CD4-positive, alpha-beta T cell (primary cell): Measurements from ENCODE around the gene CLTCL1. TPM values are rescaled to one million over a fixed set of nuclear protein-coding genes. Genes with fewer than 3 reads are reported as not detected.

Source experiments
- ATAC-seq: fragments of 200-7000 bp; cut with Tn5 transposase; one replicate; pipeline ENCODE4 v1.10.0; 2022; ENCODE audit warnings: mild to moderate bottlenecking; ENCODE audit not compliant: poor library complexity
- CTCF ChIA-PET: fragments of 350-600 bp; sonication (Branson Sonifier 250); formaldehyde crosslinking; loops from one replicate; lab custom pipeline; 2021; ENCODE audit warnings: antibody characterized with exemption, inconsistent platforms; lab: Charles Lee
- POLR2A ChIA-PET: fragments of 350-600 bp; sonication (Branson Sonifier 250); formaldehyde crosslinking; loops from one replicate; lab custom pipeline; 2021; ENCODE audit warnings: antibody characterized with exemption, inconsistent platforms; lab: Charles Lee
- DNase-seq, 14 experiments: peaks; one replicate each; pipeline ENCODE4 v3.0.0-alpha.2; 2013 to 2020; ENCODE audit warnings: mixed read lengths in 2 of 14
- H3K27ac ChIP-seq, 2 donors: one replicate each; pipeline versions ENCODE4 v1.5.1 to v1.7.0; 2013; ENCODE audit warnings: low read length in 2 of 2, low read depth in 1 of 2, mild to moderate bottlenecking in 1 of 2
- H3K27me3 ChIP-seq, 2 experiments: 1 replicate in 1 of 2; 2 replicates in 1 of 2; pipeline versions ENCODE4 v1.6.1 to v1.7.0; 2013; ENCODE audit warnings: low read length in 2 of 2, control low read depth in 1 of 2, mild to moderate bottlenecking in 1 of 2, moderate library complexity in 1 of 2; ENCODE audit not compliant: insufficient read depth in 2 of 2, control insufficient read depth in 1 of 2
- H3K36me3 ChIP-seq: one replicate; pipeline ENCODE4 v1.6.1; 2013; ENCODE audit warnings: low read length, control low read depth; ENCODE audit not compliant: insufficient read depth
- H3K4me1 ChIP-seq: one replicate; pipeline ENCODE4 v1.6.1; 2013; ENCODE audit warnings: low read length, control low read depth; ENCODE audit not compliant: insufficient read depth
- H3K4me3 ChIP-seq: one replicate; pipeline ENCODE4 v1.5.1; 2013; ENCODE audit warnings: mild to moderate bottlenecking, low read length, moderate library complexity
- H3K9me3 ChIP-seq, 2 experiments: 1 replicate in 1 of 2; 2 replicates in 1 of 2; pipeline versions ENCODE4 v1.6.1 to v1.7.0; 2013; ENCODE audit warnings: low read length in 2 of 2, mild to moderate bottlenecking in 2 of 2, control low read depth in 1 of 2, moderate library complexity in 1 of 2; ENCODE audit not compliant: control insufficient read depth in 1 of 2, insufficient read depth in 1 of 2
- H3K27ac Mint-ChIP-seq: one replicate; pipeline ENCODE4 v1.8.0; 2020; ENCODE audit warnings: mixed read lengths
- H3K27me3 Mint-ChIP-seq: one replicate; pipeline ENCODE4 v1.8.0; 2021; ENCODE audit warnings: mixed read lengths
- H3K36me3 Mint-ChIP-seq: one replicate; pipeline ENCODE4 v1.8.0; 2021; ENCODE audit warnings: low read depth, mixed read lengths
- H3K4me1 Mint-ChIP-seq: one replicate; pipeline ENCODE4 v1.8.0; 2021; ENCODE audit warnings: low read depth, mixed read lengths
- H3K4me3 Mint-ChIP-seq: one replicate; pipeline ENCODE4 v1.8.0; 2020; ENCODE audit warnings: mild to moderate bottlenecking, mixed read lengths
- H3K9me3 Mint-ChIP-seq: one replicate; pipeline ENCODE4 v1.8.0; 2020; ENCODE audit warnings: mixed read lengths
- CTCF ChIP-seq: fragments of 200-600 bp; IDR thresholded peaks from one replicate; pipeline ENCODE4 v1.8.0; 2022; ENCODE audit warnings: antibody characterized with exemption, mild to moderate bottlenecking
- intact Hi-C, 2 experiments: fragments of 100-400 bp; cut with DNase I in 1 of 2; cut with micrococcal nuclease in 1 of 2; formaldehyde crosslinking; loops; one replicate each; pipeline versions ENCODE4 v1.15.1 to v1.9.0; 2023 to 2025; cut with DNase I, micrococcal nuclease
- total RNA-seq, 174 experiments: library from RNA in 2 of 174; stranded (reverse) in 2 of 174; gene quantifications; one replicate each; pipeline ENCODE4 v1.2.3 and lab custom pipeline; 2021 to 2026

Gene CLTCL1
- total RNA-seq, 2 experiments from 2014 or later: 0.52 to 1.5 TPM

GRCh38 chr22:19178657-19179496, 112.6 kb downstream of the CLTCL1 start, which contains the start of gene SLC25A1:
SLC25A1 (minus strand) TSS chr22:19178736; CDS start chr22:19178673, 63 bp downstream.
- Histone ChIP-seq H3K4me3 (peak within 1 kb of the TSS; percentile 78), H3K36me3 (peaks cover 3% of the 10 kb centered on the region), H3K9me3 (no peaks in the 10 kb centered on the region), H3K4me1 (peaks cover 40% of the 10 kb centered on the region), H3K27ac (peak within 1 kb of the TSS; percentile 14 to 59), H3K27me3 (no peaks in the 10 kb centered on the region)
- Mint-ChIP-seq H3K27me3 (no peaks in the 10 kb centered on the region), H3K27ac (peak within 1 kb of the TSS; percentile 77), H3K4me1 (peaks cover 18% of the 10 kb centered on the region), H3K9me3 (no peaks in the 10 kb centered on the region), H3K36me3 (no peaks in the 10 kb centered on the region), H3K4me3 (peak within 1 kb of the TSS; percentile 93)
- DNase-seq (peak; percentile 26 to 94 (median 74)), ATAC-seq (peak; percentile 57)
- intact Hi-C loops: loop anchor here (1.0 to 5.0 kb wide), 7 partner anchors 34 to 938 kb away; partner anchors contain the start of genes CDC45 (in 1 of the 2), CLTCL1 (in 1 of the 2), DGCR2 (in 1 of the 2) and ESS2 (in 1 of the 2)
- POLR2A ChIA-PET: interaction anchor here (1.3 to 3.3 kb wide), 4 partner anchors 35 to 300 kb away, joined by 4 to 13 read pairs (median 8); partner anchors contain the start of genes CDC45, ESS2 and UFD1
- no peak for TF ChIP-seq CTCF
- CTCF ChIA-PET: interaction anchor here (1.2 to 2.1 kb wide), 4 partner anchors 34 to 299 kb away, joined by 3 to 7 read pairs (median 4); partner anchors contain the start of genes C22orf39 and ESS2

GRCh38 chr22:19178065-19178656, 113.4 kb downstream of the CLTCL1 start:
- peak in 12 of 14 experiments; percentile 14 to 80 (median 46) for DNase-seq
- ChIA-PET POLR2A (interaction anchor here (1.3 to 3.3 kb wide), 4 partner anchors 34 to 300 kb away, joined by 4 to 13 read pairs (median 8); partner anchors contain the start of genes CDC45, ESS2 and UFD1), CTCF (interaction anchor here (1.3 kb wide), 2 partner anchors 34 to 300 kb away, joined by 3 to 4 read pairs; partner anchors contain the start of gene ESS2)
- H3K27ac Mint-ChIP-seq: no peak overlapping the region
- no peaks in the 10 kb centered on the region for H3K27me3 Mint-ChIP-seq
- Histone ChIP-seq H3K9me3 (no peaks in the 10 kb centered on the region), H3K36me3 (peaks cover 3% of the 10 kb centered on the region), H3K27ac (peak overlapping the region in 1 of 2 donors; percentile 59), H3K4me1 (peaks cover 47% of the 10 kb centered on the region), H3K4me3 (peak overlapping the region; percentile 78), H3K27me3 (no peaks in the 10 kb centered on the region)
- TF ChIP-seq CTCF: no peak
- no peaks in the 10 kb centered on the region for H3K9me3 Mint-ChIP-seq
- intact Hi-C loops: loop anchor here (1.0 to 5.0 kb wide), 7 partner anchors 33 to 939 kb away; partner anchors contain the start of genes CDC45 (in 1 of the 2), CLTCL1 (in 1 of the 2), DGCR2 (in 1 of the 2) and ESS2 (in 1 of the 2)
- H3K4me3 Mint-ChIP-seq: peak overlapping the region; percentile 4
- peak; percentile 67 for ATAC-seq
- H3K4me1 Mint-ChIP-seq: peaks cover 19% of the 10 kb centered on the region
- no peaks in the 10 kb centered on the region for H3K36me3 Mint-ChIP-seq
